GM21786 (cell line): ENCODE data around the gene MRAP2.

Source experiments
- ATAC-seq: cut with Tn5 transposase; IDR thresholded peaks from one replicate; pipeline ENCODE4 v1.9.1; 2021; ENCODE audit not compliant: unreplicated experiment

The MRAP2 gene, protein sequence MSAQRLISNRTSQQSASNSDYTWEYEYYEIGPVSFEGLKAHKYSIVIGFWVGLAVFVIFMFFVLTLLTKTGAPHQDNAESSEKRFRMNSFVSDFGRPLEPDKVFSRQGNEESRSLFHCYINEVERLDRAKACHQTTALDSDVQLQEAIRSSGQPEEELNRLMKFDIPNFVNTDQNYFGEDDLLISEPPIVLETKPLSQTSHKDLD

DNA sequence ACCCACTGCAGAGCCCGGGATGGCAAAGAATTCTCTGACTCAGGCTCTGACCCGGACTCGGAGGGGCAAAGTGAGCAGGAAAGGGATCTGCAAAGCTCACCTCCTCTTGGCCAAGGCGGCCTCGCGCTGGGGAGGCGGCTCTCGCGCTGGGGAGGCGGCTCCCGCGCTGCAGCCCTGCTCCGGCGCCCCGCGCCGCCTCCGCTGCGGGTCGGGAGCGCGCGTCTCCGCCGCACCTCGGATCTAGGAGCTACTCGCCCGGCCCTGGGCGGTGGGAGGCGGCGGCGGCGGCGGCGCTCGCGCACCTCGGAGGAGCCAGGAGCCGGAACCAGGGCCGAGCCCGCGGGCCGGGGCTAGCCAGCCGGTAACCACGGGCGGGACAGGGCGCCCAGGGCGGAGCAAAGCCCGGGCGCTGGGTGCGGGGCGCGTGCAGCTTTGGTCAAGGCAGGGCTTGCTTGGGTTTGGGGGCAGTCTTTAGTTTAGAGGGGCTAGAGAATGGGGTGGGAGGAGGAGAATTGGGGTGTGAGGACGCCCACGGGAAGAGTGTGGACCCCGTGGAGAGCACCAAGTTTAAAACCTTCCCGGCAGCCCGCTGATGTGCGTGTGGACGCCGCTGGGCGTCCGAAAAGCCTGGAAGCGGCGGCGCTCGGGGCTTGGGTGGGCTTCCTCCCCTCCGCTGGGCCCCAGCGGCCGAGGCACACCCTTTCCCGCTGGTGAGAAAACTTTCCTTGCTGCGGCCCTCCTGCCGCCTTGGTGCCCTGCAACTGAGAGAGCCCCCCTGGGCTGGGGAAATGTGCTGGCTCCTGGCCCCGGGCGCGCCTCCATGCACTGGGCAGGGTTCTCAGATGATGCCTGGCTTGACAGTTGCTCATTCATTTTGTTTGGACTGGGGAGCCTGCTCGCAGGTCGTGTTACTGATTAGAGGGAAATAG is at the start of gene MRAP2:
Gene MRAP2 (plus strand): TSS at position 250 of the 929 bp plus-strand sequence. CDS start 21,547 bp downstream, outside the sequence.
- no peak for ATAC-seq

DNA sequence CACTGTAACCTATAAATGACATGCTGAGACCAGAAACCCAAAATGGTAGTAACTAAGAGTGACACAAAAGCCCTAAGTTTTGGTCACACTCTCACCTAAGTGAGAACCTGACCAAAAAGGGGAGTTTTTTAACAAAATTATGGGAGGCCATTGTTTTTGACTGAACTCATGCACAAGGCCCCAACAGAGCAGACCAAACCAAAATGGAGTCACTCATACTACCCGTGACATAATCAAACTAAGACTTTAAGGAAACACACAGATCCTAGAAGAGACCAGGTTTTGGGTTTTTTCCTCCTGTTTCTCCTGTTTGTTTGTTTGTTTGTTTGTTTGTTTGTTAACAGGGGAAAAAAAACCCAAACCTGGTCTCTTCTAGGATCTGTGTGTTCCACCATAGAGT is 49.2 kb upstream of the MRAP2 start:
- ATAC-seq, result no peak

- ATAC-seq, result no peak
Measured at GRCh38 chr6:83985308-83985713, 48.3 kb upstream of the MRAP2 start.

DNA sequence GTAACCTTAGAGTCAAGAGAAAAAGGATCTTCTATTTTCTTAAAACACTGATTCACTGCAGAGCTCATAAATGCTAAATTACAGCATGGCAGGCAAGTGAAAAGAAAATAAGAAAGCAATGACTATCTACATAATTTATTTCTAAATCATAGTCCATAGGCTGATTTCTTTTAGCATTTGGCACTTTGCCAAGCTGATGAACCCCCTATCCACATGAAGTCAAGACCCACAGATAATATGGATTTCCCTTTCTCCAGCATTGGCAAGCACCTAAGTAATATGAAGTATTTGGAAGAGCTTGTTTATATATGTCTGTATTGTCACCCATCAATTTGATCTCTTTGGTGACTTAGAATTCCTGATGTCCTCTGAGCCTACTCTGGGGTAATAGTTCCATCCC is 47.9 kb upstream of the MRAP2 start:
- no peak for ATAC-seq

- no peak for ATAC-seq
Measured at GRCh38 chr6:83998021-83998584, 35.5 kb upstream of the MRAP2 start.

DNA sequence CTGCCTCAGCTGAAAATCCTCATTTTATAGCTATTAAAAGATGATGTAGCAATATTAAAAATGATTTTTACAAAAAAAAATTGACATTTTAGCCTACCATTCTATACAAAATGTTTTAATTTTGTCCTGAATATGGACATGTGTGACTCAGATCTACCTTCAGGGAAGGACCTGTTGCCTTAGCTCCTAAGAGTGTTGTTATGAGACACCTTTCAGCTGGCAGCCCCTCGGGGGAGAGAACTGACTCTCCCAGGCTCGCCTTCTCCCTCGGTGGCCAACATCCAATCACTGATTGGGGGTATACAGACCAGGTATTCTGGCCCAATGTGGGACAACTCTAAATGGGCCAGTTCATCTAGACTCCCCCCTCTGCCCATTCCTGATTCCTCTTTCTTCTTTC is 32.5 kb upstream of the MRAP2 start:
- ATAC-seq, result no peak

- no peak for ATAC-seq
Measured at GRCh38 chr6:84002226-84002625, 31.3 kb upstream of the MRAP2 start.

DNA sequence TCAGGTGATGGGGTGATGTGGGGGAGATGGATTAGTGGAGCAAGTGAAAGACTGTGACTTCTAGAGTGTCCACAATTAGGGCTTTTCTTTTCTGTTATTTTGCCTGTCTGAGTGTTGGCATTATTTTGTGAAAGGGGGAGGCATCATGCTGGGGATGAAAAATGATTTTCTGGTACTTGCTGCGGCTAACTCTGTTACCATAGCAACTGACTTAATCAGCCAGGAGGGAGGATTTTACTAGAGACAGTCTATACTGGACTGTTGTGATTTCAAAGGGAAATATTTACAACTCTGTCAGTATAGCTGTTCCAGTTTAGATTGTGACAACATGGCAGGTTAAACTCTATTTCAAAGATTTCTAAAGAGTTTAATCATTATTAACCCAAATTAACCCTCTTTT is 30.4 kb upstream of the MRAP2 start:
- ATAC-seq, result no peak

GRCh38 chr6:84003654-84004053 is 29.9 kb upstream of the MRAP2 start:
- ATAC-seq, result no peak

- no peak for ATAC-seq
Measured at GRCh38 chr6:84007871-84008270, 25.7 kb upstream of the MRAP2 start.

DNA sequence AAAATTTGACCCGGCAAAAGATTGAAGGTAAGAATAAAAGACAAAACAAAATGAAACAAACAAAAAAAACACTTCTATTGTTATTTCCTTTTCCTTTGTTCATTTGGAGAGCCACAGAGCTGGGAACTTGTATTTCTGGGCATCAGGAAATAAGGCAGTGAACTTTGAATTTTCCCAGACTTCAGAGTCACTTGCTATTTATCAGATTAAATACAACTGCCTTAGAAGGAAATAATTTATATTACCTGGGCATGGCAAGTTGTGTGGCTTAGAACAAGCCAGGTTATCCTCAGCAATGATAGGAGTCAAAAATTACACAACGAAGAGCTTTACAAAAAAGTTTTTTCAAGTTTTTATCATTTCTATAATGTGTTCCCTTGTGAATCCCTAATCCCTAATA is 20.2 kb upstream of the MRAP2 start:
- ATAC-seq, result no peak

- no peak for ATAC-seq
Measured at GRCh38 chr6:84013931-84014330, 19.6 kb upstream of the MRAP2 start.

- ATAC-seq, result no peak
Measured at GRCh38 chr6:84016029-84016428, 17.5 kb upstream of the MRAP2 start.

GRCh38 chr6:84017709-84018452 is 15.7 kb upstream of the MRAP2 start:
- no peak for ATAC-seq

DNA sequence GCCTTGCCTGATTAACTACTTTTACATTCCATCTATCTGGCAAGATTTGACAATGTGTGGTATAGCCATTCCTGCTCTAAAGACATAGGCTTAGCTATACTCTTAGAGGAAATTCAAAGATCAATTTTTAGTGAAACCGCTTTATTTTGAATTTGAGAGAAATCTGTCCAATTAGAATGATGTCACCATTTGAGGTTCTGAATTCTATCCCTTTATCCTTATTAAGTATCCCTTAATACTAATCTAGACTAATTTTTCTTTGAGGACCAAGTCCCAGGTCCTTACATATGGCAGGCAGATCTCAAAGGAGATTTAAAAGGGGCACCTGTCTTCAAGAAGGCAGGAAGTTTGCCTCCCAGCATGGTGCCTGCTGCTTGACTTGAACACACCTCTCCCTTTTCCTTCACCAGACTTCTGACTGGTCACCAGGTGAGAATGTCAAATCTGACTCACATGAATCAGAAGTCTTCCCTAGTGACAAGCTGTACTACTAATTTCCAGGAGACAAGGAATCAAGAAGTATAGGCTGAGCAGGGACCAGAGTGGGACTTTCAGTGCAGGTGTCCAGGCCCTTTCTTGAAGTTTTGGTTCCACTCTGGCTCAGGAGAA is 15.0 kb upstream of the MRAP2 start:
- ATAC-seq, result no peak

DNA sequence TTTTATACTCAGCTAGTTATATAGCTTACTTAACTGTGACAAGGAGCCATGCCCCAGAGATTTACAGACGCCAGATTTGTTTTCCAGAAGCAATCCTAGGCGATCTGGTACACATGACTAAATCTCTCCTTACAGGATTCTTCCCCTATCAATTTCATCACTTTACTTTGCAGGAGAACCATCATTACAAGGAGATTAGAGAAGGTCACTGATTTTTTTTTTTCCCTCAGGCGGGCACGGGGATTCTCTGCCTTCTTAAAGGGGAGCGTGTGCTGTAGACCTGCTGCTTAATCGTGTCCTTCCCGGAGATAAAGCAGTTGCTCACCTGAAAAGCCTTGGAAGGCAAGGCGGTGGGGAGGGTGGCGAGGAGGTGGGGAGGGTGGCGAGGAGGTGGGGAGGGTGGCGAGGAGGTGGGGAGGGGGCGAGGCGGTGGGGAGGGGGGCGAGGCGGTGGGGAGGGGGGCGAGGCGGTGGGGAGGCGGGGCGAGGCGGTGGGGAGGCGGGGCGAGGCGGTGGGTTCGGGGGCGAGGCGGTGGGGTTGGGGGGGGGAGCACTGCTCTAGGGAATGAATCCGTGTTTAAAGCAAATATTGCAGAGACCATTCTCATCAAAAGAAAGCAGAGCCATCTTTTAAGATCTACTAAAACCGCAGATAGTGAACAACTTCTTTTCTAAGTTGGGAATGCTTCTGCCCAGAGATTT is 14.3 kb upstream of the MRAP2 start:
- ATAC-seq, result no peak

DNA sequence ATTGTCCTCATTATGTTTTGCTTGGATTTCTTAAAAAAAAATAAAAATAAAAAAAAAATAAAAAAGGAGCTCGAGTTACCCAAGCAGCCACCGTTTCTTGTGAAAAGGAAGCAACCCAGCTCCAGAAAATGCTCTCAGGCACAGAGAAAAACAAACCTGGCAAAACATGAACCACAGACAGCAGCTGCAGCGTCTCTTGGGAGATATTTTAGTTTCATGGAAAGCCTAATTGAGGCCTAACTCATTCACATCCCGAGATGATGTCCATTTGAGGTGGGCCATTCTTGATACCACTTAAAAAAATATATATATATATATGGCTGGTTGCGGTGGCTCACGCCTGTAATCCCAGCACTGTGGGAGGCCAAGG is 13.7 kb upstream of the MRAP2 start:
- no peak for ATAC-seq

DNA sequence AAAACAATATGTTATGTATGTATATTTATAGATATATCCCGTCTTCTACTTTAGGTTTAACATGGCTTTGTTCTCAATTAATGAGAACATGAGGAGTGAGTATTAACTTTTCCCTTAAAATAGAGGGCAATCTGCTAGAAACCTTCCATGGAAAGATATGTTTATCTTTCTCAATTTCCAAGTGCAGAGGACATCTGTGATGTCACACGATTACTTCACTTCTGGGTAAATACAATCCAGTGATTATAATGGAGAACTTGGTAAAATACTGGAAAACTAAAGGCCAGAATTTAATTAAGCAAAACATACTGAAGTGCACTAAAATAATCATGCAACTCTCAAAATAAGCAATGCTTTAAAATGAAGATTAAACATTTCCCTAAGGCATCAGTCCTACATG is 11.9 kb upstream of the MRAP2 start:
- ATAC-seq, result no peak

GRCh38 chr6:84026721-84027164 is 6.8 kb upstream of the MRAP2 start:
- ATAC-seq, result no peak
